Esophagus squamous epithelium (tissue), 5 donors: ENCODE results near the gene DYRK1B. TPM values are rescaled to one million over a fixed set of nuclear protein-coding genes. Genes with fewer than 3 reads are reported as not detected.
"Not testable (repeated sequence)": the region's sequence is repeated elsewhere in the genome, so short reads cannot be mapped to it uniquely, and the experiment has no call there.

Experiments used
- DNase-seq: peaks from one replicate; lab custom pipeline; 2025; lab: John Stamatoyannopoulos, UW
- H3K27ac ChIP-seq, 4 donors: fragments of 200-600 bp; sonication (generic); one replicate each; pipeline ENCODE4 v1.5.1; 2016 to 2019; ENCODE audit warnings: mild to moderate bottlenecking in 1 of 4
- H3K27me3 ChIP-seq, 4 donors: fragments of 200-600 bp; sonication (generic); 1 replicate in 3 of 4; 2 replicates in 1 of 4; pipeline versions ENCODE4 v1.5.1 to v1.6.0; 2017 to 2021; ENCODE audit warnings: antibody characterized with exemption in 1 of 4
- H3K36me3 ChIP-seq, 3 donors: fragments of 200-600 bp; sonication (generic); one replicate each; pipeline ENCODE4 v1.5.1; 2016 to 2019
- H3K4me1 ChIP-seq, 3 donors: fragments of 200-600 bp; sonication (generic); one replicate each; pipeline ENCODE4 v1.5.1; 2017 to 2019
- H3K4me3 ChIP-seq, 4 donors: fragments of 200-600 bp; sonication (generic); 1 replicate in 3 of 4; 2 replicates in 1 of 4; pipeline ENCODE4 v1.5.1; 2016 to 2019; ENCODE audit warnings: mild to moderate bottlenecking in 2 of 4, moderate library complexity in 1 of 4
- H3K9me3 ChIP-seq, 3 donors: fragments of 200-600 bp; sonication (generic); one replicate each; pipeline ENCODE4 v1.5.1; 2016 to 2019
- CTCF ChIP-seq, 6 experiments: fragments of 450-650 bp in 4 of 6; fragments of 200-600 bp in 2 of 6; sonication (generic) in 2 of 6; IDR thresholded peaks; one replicate each; pipeline ENCODE4 v1.5.1; 2016 to 2019; ENCODE audit warnings: antibody characterized with exemption in 6 of 6, mild to moderate bottlenecking in 4 of 6, moderate library complexity in 4 of 6
- POLR2A ChIP-seq, 4 donors: fragments of 450-650 bp; IDR thresholded peaks; one replicate each; pipeline ENCODE4 v1.6.1; 2017; ENCODE audit warnings: antibody characterized with exemption in 4 of 4, mild to moderate bottlenecking in 4 of 4, moderate library complexity in 3 of 4
- WGBS, 2 donors: methylation state at CpG; one replicate each; pipeline ENCODE4 v1.1.5; 2018; 5-methylcytosine and 5-hydroxymethylcytosine counted together
- intact Hi-C: fragments of 100-400 bp; cut with DNase I; formaldehyde crosslinking; loops from one replicate; pipeline ENCODE4 v1.15.0; 2022
- total RNA-seq, 4 donors: library from RNA; depleted of rRNA; stranded (reverse); fragments of >200 nt; gene quantifications; one replicate each; pipeline ENCODE4 v1.1.0, GENCODE V29; 2016
- donor health status: DM: yes; HTN: yes; CAD: no.

Gene DYRK1B
- total RNA-seq, 4 donors from 2014 or later = 3.9 to 12.6 (median 6.3) TPM

- H3K4me3 ChIP-seq, H3K27ac ChIP-seq, H3K4me1 ChIP-seq, H3K36me3 ChIP-seq, H3K9me3 ChIP-seq, DNase-seq, intact Hi-C loops: not testable (repeated sequence)
- peaks cover 0 to 11% (median 0%) of the 10 kb centered on the region in 4 donors for H3K27me3 ChIP-seq
- 17% methylated on average over 2 of the region's 43 CpGs; no CpG with 5 or more reads in 1 of the 2 donors for WGBS, 2 donors
Measured at GRCh38 chr19:39875401-39875864, 41.5 kb upstream of the DYRK1B start.

- peaks cover 0 to 11% (median 0%) of the 10 kb centered on the region in 4 donors for H3K27me3 ChIP-seq
- no peak overlapping the region for H3K27ac ChIP-seq
- DNase-seq = no peak
- no peak overlapping the region for H3K4me3 ChIP-seq
- TF ChIP-seq POLR2A (IDR thresholded peaks at IDR 0.05) = no peak
- no peak for TF ChIP-seq CTCF (IDR thresholded peaks at IDR 0.05)
- H3K36me3 ChIP-seq = no peaks in the 10 kb centered on the region
- H3K9me3 ChIP-seq = no peaks in the 10 kb centered on the region
- no peaks in the 10 kb centered on the region for H3K4me1 ChIP-seq
- WGBS, 2 donors = 100% methylated on average over 1 of the region's 1 CpG; no CpG with 5 or more reads in 1 of the 2 donors
- intact Hi-C loops = no loop called here
Measured at GRCh38 chr19:39874404-39874803, 40.4 kb upstream of the DYRK1B start.

- no peak for DNase-seq
- H3K36me3 ChIP-seq = no peaks in the 10 kb centered on the region
- TF ChIP-seq POLR2A (IDR thresholded peaks at IDR 0.05) (no peak), CTCF (IDR thresholded peaks at IDR 0.05) (no peak)
- no peaks in the 10 kb centered on the region for H3K9me3 ChIP-seq
- H3K27me3 ChIP-seq = peaks cover 0 to 11% (median 0%) of the 10 kb centered on the region in 4 donors
- H3K4me3 ChIP-seq = no peak overlapping the region
- H3K4me1 ChIP-seq = no peaks in the 10 kb centered on the region
- 90% methylated on average over 2 of the region's 20 CpGs; no CpG with 5 or more reads in 1 of the 2 donors for WGBS, 2 donors
- intact Hi-C loops = no loop called here
- no peak overlapping the region for H3K27ac ChIP-seq
Measured at GRCh38 chr19:39873385-39873784, 39.4 kb upstream of the DYRK1B start.

DNA sequence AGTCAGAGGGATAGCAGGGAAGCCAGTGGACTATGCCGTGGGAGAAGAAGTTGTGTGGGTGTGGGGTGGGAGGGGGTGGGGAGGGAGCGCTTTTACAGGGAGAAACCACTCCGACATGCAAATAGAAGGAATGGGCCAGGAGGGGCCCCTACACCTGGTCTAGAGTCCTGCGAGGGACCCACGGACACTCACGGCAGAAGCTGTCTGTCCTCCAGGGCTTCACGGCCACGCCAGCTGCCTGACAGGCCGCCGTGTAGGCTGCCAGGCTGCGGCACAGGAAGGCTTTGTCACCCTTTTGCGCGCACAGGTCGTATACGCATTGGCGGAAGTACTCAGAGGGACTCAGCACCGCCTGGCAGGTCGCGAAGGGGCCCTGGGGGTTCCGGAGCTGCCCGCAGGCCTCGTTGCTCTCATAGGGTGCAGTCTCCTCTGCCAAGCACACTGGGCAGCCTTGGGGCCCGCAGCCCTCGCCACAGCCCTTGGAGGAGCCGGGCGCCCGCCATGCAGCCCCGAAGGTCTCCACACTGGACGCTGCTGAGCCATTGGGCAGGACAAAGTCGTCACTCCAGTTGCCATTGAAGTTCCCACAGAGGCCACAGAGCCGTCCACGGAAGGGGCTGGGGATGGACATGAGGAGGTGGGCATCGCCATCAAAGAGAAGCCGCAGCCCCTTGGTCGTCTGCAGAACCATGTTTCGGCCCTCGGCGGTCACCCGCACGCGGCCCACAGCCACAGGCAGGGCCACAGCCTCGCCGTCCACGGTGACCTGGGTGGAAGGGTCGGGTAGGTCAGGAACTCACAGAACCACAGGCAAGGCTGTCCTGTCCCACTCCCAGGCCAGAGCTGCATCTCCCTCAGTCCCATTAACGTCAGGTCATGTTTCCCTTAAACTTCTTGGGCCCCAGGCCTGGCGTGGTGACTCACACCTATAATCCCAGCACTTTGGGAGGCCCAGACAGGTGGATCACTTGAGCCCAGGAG, 38.2 kb upstream of the DYRK1B start:
- TF ChIP-seq CTCF (IDR thresholded peaks at IDR 0.05) = no peak
- 60 to 82% methylated on average over 5 to 15 of the region's 47 CpGs for WGBS, 2 donors
- intact Hi-C loops = no loop called here
- H3K36me3 ChIP-seq = no peaks in the 10 kb centered on the region
- H3K4me1 ChIP-seq = no peaks in the 10 kb centered on the region
- DNase-seq = no peak
- no peak overlapping the region for H3K4me3 ChIP-seq
- peaks cover 0 to 11% (median 0%) of the 10 kb centered on the region in 4 donors for H3K27me3 ChIP-seq
- H3K9me3 ChIP-seq = no peaks in the 10 kb centered on the region
- H3K27ac ChIP-seq = no peak overlapping the region

- Histone ChIP-seq H3K36me3 (no peaks in the 10 kb centered on the region), H3K4me1 (no peaks in the 10 kb centered on the region), H3K27ac (no peak overlapping the region), H3K9me3 (no peaks in the 10 kb centered on the region), H3K27me3 (peaks cover 0 to 11% (median 0%) of the 10 kb centered on the region in 4 donors), H3K4me3 (no peak overlapping the region)
- DNase-seq = no peak
- TF ChIP-seq CTCF (IDR thresholded peaks at IDR 0.05) (no peak), POLR2A (IDR thresholded peaks at IDR 0.05) (no peak)
- intact Hi-C loops = no loop called here
- 92 to 95% methylated on average over 4 of the region's 6 CpGs for WGBS, 2 donors
Measured at GRCh38 chr19:39871362-39871761, 37.4 kb upstream of the DYRK1B start.
